HG03135 (cell line): Measurements from ENCODE around the gene PDPN.

Experiments used
- ATAC-seq: cut with Tn5 transposase; IDR thresholded peaks from one replicate; pipeline ENCODE4 v1.9.1; 2021; ENCODE audit warnings: mild to moderate bottlenecking, moderate library complexity; ENCODE audit not compliant: unreplicated experiment

Gene PDPN

DNA sequence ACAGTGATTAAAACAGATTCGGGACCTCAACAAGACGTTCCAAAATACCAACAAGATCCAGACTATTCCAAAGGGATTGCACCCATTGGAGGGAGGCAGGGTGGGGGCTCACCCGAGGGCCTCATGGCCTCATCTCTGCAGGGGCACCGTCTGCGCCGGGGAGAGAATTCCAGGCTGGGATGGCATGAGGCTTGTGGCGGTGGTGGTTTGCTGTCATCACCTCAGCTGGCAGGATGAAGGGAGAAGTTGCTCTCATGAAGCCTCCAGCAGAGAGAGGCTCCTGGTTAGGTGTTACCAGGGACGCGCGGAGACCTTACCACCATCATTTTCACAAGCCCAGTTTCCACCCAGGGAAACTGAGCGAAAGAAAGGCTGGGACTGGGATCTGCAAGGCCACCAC, 6.7 kb upstream of the PDPN start:
- ATAC-seq = no peak

DNA sequence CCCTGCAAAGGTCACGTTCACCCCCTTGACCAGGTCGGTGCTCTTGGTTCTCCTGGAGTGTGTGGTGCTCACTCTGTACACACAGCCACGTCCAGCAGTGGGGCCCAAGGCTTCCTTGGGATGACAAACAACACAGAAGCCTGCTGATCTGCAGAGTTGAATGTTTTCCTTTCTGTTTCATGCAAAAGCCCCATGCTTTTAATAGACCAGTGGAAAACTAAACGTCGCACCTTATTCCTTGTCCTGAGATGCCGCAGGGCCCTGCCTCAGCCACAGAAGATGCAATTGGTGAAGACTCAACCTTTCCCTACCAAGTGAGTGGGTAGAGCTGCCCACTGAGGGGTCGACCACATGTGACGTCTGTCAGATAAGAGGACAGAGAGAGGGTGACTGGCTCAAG, 5.8 kb upstream of the PDPN start:
- no peak for ATAC-seq

- ATAC-seq = no peak
Measured at GRCh38 chr1:13581446-13581845, 2.2 kb upstream of the PDPN start.

- no peak for ATAC-seq
Measured at GRCh38 chr1:13582713-13583443, 754 bp upstream of the PDPN start.

DNA sequence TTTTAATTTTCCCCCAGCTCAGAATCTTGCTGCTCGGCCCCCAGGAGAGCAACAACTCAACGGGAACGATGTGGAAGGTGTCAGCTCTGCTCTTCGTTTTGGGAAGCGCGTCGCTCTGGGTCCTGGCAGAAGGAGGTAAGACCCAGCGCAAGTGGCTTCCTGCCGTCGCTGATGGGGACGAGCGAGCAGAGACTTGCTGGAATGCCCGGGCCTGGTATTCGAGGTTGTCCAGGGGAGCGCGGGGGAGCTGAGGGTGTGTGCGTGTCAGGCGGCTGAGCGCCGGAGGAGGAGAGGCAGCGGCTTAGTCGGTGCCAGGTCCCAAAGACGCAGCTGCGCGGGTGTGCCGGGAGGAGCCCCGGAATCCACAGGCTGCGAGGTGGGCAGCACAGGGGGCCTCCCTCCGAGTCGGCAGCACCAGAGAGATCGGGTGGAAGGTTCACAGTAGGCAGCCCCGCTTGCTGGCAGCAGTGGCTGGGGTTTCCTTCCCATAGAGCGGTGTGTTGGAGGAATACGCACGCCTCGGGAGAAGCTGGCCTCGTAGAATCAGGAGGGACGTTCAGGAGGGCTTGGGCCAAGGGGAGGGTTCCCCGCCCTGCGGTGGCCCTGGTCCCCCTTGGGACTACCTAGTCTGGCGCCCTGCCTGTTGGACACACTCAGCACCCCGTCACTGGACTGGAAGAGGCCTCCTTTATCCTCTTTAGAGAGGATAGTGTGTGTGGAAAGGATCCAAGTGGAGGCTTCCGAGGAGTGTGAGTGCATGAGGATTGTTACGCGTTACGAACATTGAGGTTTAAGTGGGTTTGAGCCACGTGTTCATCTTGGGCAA, 547 bp downstream of the PDPN start:
- no peak for ATAC-seq

DNA sequence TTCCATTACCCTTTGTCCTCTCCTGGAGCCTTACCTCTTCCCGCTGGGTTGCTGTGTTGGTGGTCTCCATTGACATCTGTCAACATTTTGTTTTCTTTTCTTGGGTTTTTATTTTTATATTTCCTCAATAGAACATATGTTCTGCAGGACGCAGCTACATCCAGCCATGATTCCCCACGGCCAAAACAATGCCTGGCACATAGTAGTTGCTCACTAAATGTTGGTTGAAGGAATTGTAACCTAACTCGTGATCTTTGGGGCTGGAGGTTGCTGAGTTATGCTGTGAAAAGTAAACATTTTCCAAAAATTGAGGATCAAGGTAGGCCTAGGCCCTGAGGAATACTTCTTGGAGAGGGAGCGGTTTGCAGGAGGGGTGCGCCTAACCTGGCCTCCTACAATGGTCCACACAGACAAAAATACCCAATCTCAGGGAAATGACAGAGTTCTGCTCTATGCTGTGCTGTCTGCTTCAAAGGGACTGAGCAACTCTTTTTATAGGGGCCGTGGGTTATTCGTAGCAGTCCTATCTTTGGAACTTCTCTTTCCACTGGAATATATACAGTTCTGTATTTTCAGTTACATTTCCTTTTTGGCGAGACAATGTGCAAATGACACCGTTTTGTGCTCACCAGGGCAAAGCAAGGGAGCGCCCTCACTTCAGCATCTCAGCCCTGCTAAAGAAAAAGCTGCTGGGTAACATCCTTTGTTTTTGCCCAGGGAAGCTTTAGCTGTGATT, 1.4 kb downstream of the PDPN start:
- ATAC-seq = no peak

GRCh38 chr1:13585612-13585991, 2.0 kb downstream of the PDPN start:
- ATAC-seq = no peak

- ATAC-seq = no peak
Measured at GRCh38 chr1:13586001-13586400, 2.4 kb downstream of the PDPN start.

DNA sequence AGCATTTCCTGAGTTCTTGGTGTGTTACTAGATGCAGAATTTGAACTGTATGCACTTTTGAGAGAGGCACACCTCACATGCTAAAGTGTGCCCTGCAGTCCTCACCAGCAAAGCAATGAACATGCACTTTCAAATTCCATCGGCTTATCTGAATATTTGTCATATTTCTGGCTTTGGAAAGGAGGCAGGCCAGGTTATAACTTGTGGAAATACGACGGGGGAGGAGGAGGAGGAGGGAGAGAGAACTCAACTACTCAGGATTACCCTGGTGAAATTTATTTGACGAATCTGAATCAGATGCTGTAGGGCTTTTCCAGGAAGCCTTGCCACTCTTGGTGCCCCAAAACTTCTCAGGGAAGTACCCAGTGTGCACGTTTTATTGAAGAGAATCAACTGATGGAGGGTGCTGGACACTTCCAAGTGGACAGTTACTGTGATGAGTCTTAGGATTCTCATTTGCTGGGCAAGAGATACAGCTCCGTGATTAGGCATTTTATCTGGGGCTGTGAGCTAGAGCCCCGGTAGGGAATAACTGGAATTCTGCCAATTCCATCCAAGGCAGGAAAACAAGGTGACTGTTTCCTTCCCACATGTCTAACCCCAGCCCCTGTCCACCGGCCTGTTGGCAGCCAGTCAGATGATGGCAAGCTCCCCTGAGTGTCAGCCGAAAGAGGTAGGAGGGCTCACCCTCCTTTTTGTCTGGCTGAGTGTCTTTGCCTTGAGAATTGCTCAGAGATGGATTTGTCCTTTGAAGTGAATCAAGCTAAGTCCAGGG, 3.8 kb downstream of the PDPN start:
- ATAC-seq = no peak

GRCh38 chr1:13588946-13589796, 5.5 kb downstream of the PDPN start:
- no peak for ATAC-seq

GRCh38 chr1:13590486-13590885, 6.9 kb downstream of the PDPN start:
- ATAC-seq = no peak

DNA sequence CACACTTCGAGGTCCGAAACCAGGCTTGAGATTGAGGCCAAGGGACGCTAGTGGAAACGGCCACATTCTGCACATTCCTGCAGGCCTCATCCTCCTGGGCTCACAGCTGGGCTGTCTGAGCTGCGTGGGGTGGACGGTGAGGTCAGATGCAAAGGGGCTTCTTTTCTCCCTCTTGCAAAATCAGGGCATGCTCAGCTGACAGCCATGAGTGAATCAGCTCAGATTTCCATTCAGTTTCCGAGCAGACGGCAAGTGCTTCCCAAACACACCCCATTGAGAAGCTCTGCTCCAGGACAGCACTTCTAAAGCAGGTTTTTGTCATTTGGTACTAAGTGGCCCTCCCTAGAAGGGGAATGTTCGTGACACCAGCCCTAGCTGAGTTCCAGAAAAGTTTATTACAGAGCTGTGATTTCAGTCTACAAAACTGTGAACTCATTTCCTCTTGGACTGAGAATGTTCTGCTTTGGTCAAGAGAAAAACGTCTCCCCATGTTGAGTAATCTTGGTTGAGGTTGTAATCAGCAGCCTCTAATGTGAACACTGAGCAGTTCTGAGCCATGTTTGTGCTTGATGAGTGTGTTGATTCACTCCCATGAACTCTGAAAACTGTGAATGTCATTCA, 10.0 kb downstream of the PDPN start:
- ATAC-seq = no peak

- no peak for ATAC-seq
Measured at GRCh38 chr1:13595411-13595810, 11.8 kb downstream of the PDPN start.

DNA sequence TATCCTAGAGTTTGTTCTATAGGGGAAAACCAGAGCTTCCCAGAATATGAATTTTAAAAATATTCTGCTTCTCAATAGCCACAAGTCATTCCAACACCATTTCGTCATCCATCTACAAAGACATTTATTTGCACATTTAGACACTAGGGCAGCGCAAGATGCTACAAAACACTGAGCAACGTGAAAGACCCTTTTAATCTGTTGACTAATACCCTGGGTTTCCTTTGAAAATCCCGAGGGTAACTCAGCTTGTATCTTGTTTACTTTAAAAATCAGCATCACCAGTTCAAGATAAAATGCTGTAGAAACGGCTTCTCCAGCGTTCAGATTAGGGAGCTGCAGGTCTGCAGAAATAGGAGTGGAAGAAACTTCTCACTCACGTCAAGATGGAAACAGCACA, 13.5 kb downstream of the PDPN start:
- no peak for ATAC-seq

DNA sequence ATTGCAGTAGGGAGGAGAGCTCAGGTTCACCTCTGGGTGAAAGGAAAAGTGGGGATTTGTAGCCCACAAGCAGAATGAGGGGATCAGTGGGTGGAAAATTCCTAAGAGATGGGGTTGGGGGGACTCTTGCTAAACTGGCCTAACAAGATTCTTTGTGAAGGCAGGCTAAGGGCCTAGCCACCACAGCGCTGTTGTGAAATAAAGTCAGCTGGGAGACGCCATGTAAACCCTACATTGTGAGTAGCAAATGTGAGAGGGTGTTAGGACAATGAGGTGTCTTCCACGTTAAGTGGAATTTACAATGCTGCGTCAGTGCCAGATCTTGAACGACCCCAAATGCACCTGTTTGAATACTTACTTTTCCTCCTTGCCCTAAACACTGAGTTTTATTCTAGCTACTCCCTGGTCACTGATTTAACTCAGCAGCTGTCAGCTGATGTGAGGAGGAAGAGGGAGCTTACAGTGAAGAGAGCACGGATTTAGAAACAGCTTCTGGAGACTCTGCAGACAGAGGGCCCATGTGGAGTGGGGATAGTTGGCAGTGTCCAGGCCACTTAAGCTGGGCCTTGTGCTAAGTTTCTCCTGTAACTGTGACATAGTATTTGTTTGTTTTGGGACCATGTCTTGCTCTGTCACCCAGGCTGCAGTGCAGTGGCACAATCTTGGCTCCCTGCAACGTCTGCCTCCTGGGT, 17.3 kb downstream of the PDPN start:
- ATAC-seq = no peak

GRCh38 chr1:13604176-13604575, 20.5 kb downstream of the PDPN start:
- ATAC-seq = no peak

GRCh38 chr1:13604721-13605120, 21.1 kb downstream of the PDPN start:
- no peak for ATAC-seq

- no peak for ATAC-seq
Measured at GRCh38 chr1:13605159-13605558, 21.5 kb downstream of the PDPN start.

- ATAC-seq = no peak
Measured at GRCh38 chr1:13607002-13607401, 23.4 kb downstream of the PDPN start.
